Activated CD4-positive, alpha-beta T cell treated with anti-CD3 and anti-CD28 coated beads, Interleukin-2, amount 50 U/mL, for 16 hours (primary cell): ENCODE results near the gene MAGI2.

Experiments
- DNase-seq: peaks from one replicate; pipeline ENCODE4 v3.0.0-alpha.2; 2020

Gene MAGI2

GRCh38 chr7:78879206-78879605, 574.3 kb downstream of the MAGI2 start:
- no peak for DNase-seq

GRCh38 chr7:78873117-78873516, 580.4 kb downstream of the MAGI2 start:
- no peak for DNase-seq

GRCh38 chr7:78864339-78864738, 589.1 kb downstream of the MAGI2 start:
- DNase-seq: no peak

- no peak for DNase-seq
Measured at GRCh38 chr7:78863281-78863680, 590.2 kb downstream of the MAGI2 start.

GRCh38 chr7:78862411-78862900, 591.0 kb downstream of the MAGI2 start:
- no peak for DNase-seq

GRCh38 chr7:78852951-78853350, 600.5 kb downstream of the MAGI2 start:
- DNase-seq: no peak

- no peak for DNase-seq
Measured at GRCh38 chr7:78850093-78850740, 603.2 kb downstream of the MAGI2 start.

GRCh38 chr7:78845155-78845554, 608.3 kb downstream of the MAGI2 start:
- no peak for DNase-seq

- DNase-seq: no peak
Measured at GRCh38 chr7:78842068-78842467, 611.4 kb downstream of the MAGI2 start.

- no peak for DNase-seq
Measured at GRCh38 chr7:78835897-78836296, 617.6 kb downstream of the MAGI2 start.

- DNase-seq: no peak
Measured at GRCh38 chr7:78828317-78828716, 625.1 kb downstream of the MAGI2 start.

- DNase-seq: no peak
Measured at GRCh38 chr7:78803501-78804127, 649.9 kb downstream of the MAGI2 start.

GRCh38 chr7:78794101-78794500, 659.4 kb downstream of the MAGI2 start:
- no peak for DNase-seq

- DNase-seq: no peak
Measured at GRCh38 chr7:78792624-78793023, 660.8 kb downstream of the MAGI2 start.

GRCh38 chr7:78792006-78792405, 661.5 kb downstream of the MAGI2 start:
- DNase-seq: no peak

- no peak for DNase-seq
Measured at GRCh38 chr7:78788464-78788863, 665.0 kb downstream of the MAGI2 start.

GRCh38 chr7:78787854-78788253, 665.6 kb downstream of the MAGI2 start:
- DNase-seq: no peak

- no peak for DNase-seq
Measured at GRCh38 chr7:78786055-78786454, 667.4 kb downstream of the MAGI2 start.

GRCh38 chr7:78783179-78783962, 670.1 kb downstream of the MAGI2 start:
- DNase-seq: no peak

GRCh38 chr7:78780560-78780959, 672.9 kb downstream of the MAGI2 start:
- DNase-seq: no peak

- no peak for DNase-seq
Measured at GRCh38 chr7:78779788-78780187, 673.7 kb downstream of the MAGI2 start.

GRCh38 chr7:78777829-78778228, 675.6 kb downstream of the MAGI2 start:
- DNase-seq: no peak

- no peak for DNase-seq
Measured at GRCh38 chr7:78770422-78771410, 682.8 kb downstream of the MAGI2 start.
